IMR-90 (cell line): Measurements from ENCODE around the gene COL5A1. TPM values are rescaled to one million over a fixed set of nuclear protein-coding genes. Genes with fewer than 3 reads are reported as not detected.
A peak's percentile ranks its signal among the peaks of the same experiment; 100 is the strongest.

ENCODE experiments used
- ATAC-seq: fragments of 200-7000 bp; cut with Tn5 transposase; 2 replicates; pipeline ENCODE4 v1.9.1; 2020; ENCODE audit warnings: low read depth, mild to moderate bottlenecking, moderate library complexity
- BruUV-seq: library from RNA; stranded (reverse); fragments of 400-500 nt; replicated peaks from 2 replicates; lab custom pipeline; 2021; lab: Mats Ljungman, UMichigan
- CTCF ChIA-PET: fragments of 300-600 bp; formaldehyde crosslinking; extraction: SDS; loops from one replicate; lab custom pipeline; 2021; ENCODE audit warnings: antibody characterized with exemption; lab: Yijun Ruan, JAX
- POLR2A ChIA-PET: fragments of 300-600 bp; sonication (Branson Sonifier 250); formaldehyde crosslinking; loops from one replicate; lab custom pipeline; 2022; ENCODE audit warnings: antibody characterized with exemption; ENCODE audit not compliant: unreplicated experiment; lab: Charles Lee
- DNase-seq: peaks from one replicate; pipeline ENCODE4 v3.0.0; 2013
- H2AFZ ChIP-seq: replicated peaks from 2 replicates; pipeline ENCODE3; 2013; ENCODE audit warnings: low read length, mild to moderate bottlenecking; ENCODE audit not compliant: poor library complexity
- H2AK5ac ChIP-seq: 2 replicates; pipeline ENCODE4 v1.6.1; 2013; ENCODE audit warnings: low read depth, low read length, inconsistent platforms
- H2AK9ac ChIP-seq: replicated peaks from 2 replicates; pipeline ENCODE3; 2013; ENCODE audit warnings: mild to moderate bottlenecking, low read depth, low read length, moderate library complexity; ENCODE audit not compliant: poor library complexity
- H2BK120ac ChIP-seq: 2 replicates; pipeline ENCODE4 v1.6.1; 2013; ENCODE audit warnings: low read depth, low read length, inconsistent platforms
- H2BK15ac ChIP-seq: 3 replicates; pipeline ENCODE4 v1.6.1; 2013; ENCODE audit warnings: low read depth, low read length, inconsistent platforms
- H2BK20ac ChIP-seq: 2 replicates; pipeline ENCODE4 v1.6.1; 2013; ENCODE audit warnings: low read depth, mild to moderate bottlenecking, inconsistent platforms, low read length, moderate library complexity
- H2BK5ac ChIP-seq: 2 replicates; pipeline ENCODE4 v1.6.1; 2013; ENCODE audit warnings: mild to moderate bottlenecking, low read depth, low read length, inconsistent platforms; ENCODE audit not compliant: poor library complexity, severe bottlenecking
- H3K14ac ChIP-seq: replicated peaks from 2 replicates; pipeline ENCODE4 v1.6.1; 2013; ENCODE audit warnings: low read depth, low read length, inconsistent platforms
- H3K18ac ChIP-seq: 2 replicates; pipeline ENCODE4 v1.6.1; 2013; ENCODE audit warnings: low read depth, low read length, control low read depth
- H3K23ac ChIP-seq: 2 replicates; pipeline ENCODE4 v1.6.1; 2013; ENCODE audit warnings: low read depth, low read length, inconsistent platforms
- H3K27ac ChIP-seq: 2 replicates; pipeline ENCODE4 v1.5.1; 2013; ENCODE audit warnings: mild to moderate bottlenecking, control low read depth, low read length; ENCODE audit not compliant: insufficient read depth
- H3K27me3 ChIP-seq: 2 replicates; pipeline ENCODE4 v1.6.1; 2013; ENCODE audit warnings: low read length; ENCODE audit not compliant: control insufficient read depth, insufficient read depth
- H3K36me3 ChIP-seq: 2 replicates; pipeline ENCODE4 v1.6.1; 2013; ENCODE audit warnings: low read length, mixed read lengths; ENCODE audit not compliant: control insufficient read depth, insufficient read depth
- H3K4ac ChIP-seq: 2 replicates; pipeline ENCODE4 v1.6.1; 2013; ENCODE audit warnings: low read depth, low read length, inconsistent platforms
- H3K4me1 ChIP-seq: 2 replicates; pipeline ENCODE4 v1.6.1; 2013; ENCODE audit warnings: low read length, mixed read lengths; ENCODE audit not compliant: control insufficient read depth, insufficient read depth
- H3K4me2 ChIP-seq: 2 replicates; pipeline ENCODE4 v1.6.1; 2013; ENCODE audit warnings: low read depth, mild to moderate bottlenecking, control low read depth, low read length, moderate library complexity
- H3K4me3 ChIP-seq: 2 replicates; pipeline ENCODE4 v1.5.1; 2013; ENCODE audit warnings: low read depth, mild to moderate bottlenecking, control low read depth, low read length, moderate library complexity; ENCODE audit not compliant: insufficient read depth
- H3K56ac ChIP-seq: 2 replicates; pipeline ENCODE4 v1.6.1; 2013; ENCODE audit warnings: low read length, inconsistent platforms; ENCODE audit not compliant: insufficient read depth; ENCODE audit errors: extremely low read depth
- H3K79me1 ChIP-seq, 2 experiments: 2 replicates each; pipeline ENCODE4 v1.6.1; 2013; ENCODE audit warnings: low read length in 2 of 2, inconsistent platforms in 1 of 2, low read depth in 1 of 2
- H3K9ac ChIP-seq: 2 replicates; pipeline ENCODE4 v1.6.1; 2013; ENCODE audit warnings: low read depth, low read length, control low read depth
- H3K9me1 ChIP-seq: 2 replicates; pipeline ENCODE4 v1.6.1; 2013; ENCODE audit warnings: low read length, inconsistent platforms; ENCODE audit not compliant: insufficient read depth
- H3K9me3 ChIP-seq: 2 replicates; pipeline ENCODE4 v1.6.1; 2013; ENCODE audit warnings: low read length; ENCODE audit not compliant: control insufficient read depth, insufficient read depth
- H4K20me1 ChIP-seq: 2 replicates; pipeline ENCODE4 v1.6.1; 2013; ENCODE audit warnings: low read length, inconsistent platforms; ENCODE audit not compliant: insufficient read depth
- H4K5ac ChIP-seq: 2 replicates; pipeline ENCODE4 v1.6.1; 2013; ENCODE audit warnings: mild to moderate bottlenecking, low read depth, low read length, control low read depth
- H4K8ac ChIP-seq, 2 experiments: 2 replicates each; pipeline ENCODE4 v1.6.1; 2013; ENCODE audit warnings: low read depth in 2 of 2, low read length in 2 of 2, control low read depth in 1 of 2, inconsistent platforms in 1 of 2
- H4K91ac ChIP-seq: 2 replicates; pipeline ENCODE4 v1.6.1; 2013; ENCODE audit warnings: low read depth, low read length, inconsistent platforms; ENCODE audit not compliant: insufficient read depth
- CTCF ChIP-seq: conservative IDR thresholded peaks from 2 replicates; pipeline ENCODE4 v1.5.1; 2012; ENCODE audit warnings: mild to moderate bottlenecking, low read depth, low read length, improper control_type of control experiment
- ELK1 ChIP-seq: fragments of 150-350 bp; IDR thresholded peaks from 2 replicates; pipeline ENCODE4 v1.6.1; 2016; ENCODE audit warnings: low read depth, mild to moderate bottlenecking, low read length, moderate library complexity, borderline replicate concordance
- FOS ChIP-seq: fragments of 150-350 bp; IDR thresholded peaks from 2 replicates; pipeline ENCODE4 v1.6.1; 2016; ENCODE audit warnings: low read depth, low read length
- MAZ ChIP-seq: IDR thresholded peaks from 2 replicates; pipeline ENCODE4 v1.6.1; 2012; ENCODE audit warnings: low read depth, mild to moderate bottlenecking, low read length, improper control_type of control experiment, moderate library complexity, borderline replicate concordance
- WGBS, 2 experiments: methylation state at CpG; one replicate each; pipeline versions ENCODE4 v1.1.5 to v1.1.7; 2013; ENCODE audit warnings: missing lambda C conversion rate in 2 of 2; ENCODE audit not compliant: insufficient read length in 1 of 2; ENCODE audit errors: extremely low coverage in 2 of 2; 5-methylcytosine and 5-hydroxymethylcytosine counted together
- dilution Hi-C: fragments of 300-500 bp; cut with HindIII; formaldehyde crosslinking; loops from one replicate; pipeline ENCODE4 v1.14.3; 2018; ENCODE audit warnings: low sequenced_read_pairs; ENCODE audit not compliant: unreplicated experiment
- in situ Hi-C: fragments of 300-500 bp; cut with MboI; formaldehyde crosslinking; loops from 3 replicates; pipeline ENCODE4 v1.14.3; 2019; ENCODE audit warnings: low sequenced_read_pairs, inconsistent platforms, mixed read lengths
- intact Hi-C: fragments of 100-400 bp; cut with micrococcal nuclease; formaldehyde crosslinking; loops from 2 replicates; pipeline ENCODE4 v1.10.0; 2022
- polyA plus RNA-seq, 3 experiments: library from polyadenylated mRNA; depleted of rRNA; stranded (reverse); fragments of >200 nt; gene quantifications; 2 replicates each; pipeline ENCODE4 v1.2.3, GENCODE V29; 2012; ENCODE audit warnings: low replicate concordance in 1 of 3
- total RNA-seq: library from RNA; depleted of rRNA; stranded (reverse); fragments of >200 nt; gene quantifications from 2 replicates; pipeline ENCODE4 v1.2.3, GENCODE V29; 2012

The COL5A1 gene
- total and polyA plus RNA-seq, 2 of the 4 experiments (the other 2 are of a cell fraction): 19.2 to 173 TPM

GRCh38 chr9:134888603-134889190 is 247.1 kb downstream of the COL5A1 start:
- POLR2A ChIA-PET: no interaction called here
- in situ Hi-C loops: no loop called here

More at GRCh38 chr9:134888603-134889190, 247.1 kb downstream of the COL5A1 start:
- ATAC-seq (no peak), DNase-seq (no peak)
- no peak overlapping the region for H2BK5ac ChIP-seq
- H4K5ac ChIP-seq: no peak overlapping the region
- no peak overlapping the region for H3K56ac ChIP-seq
- H3K4me1 ChIP-seq: no peaks in the 10 kb centered on the region
- H3K4ac ChIP-seq: no peak overlapping the region
- no peak overlapping the region for H3K27ac ChIP-seq
- WGBS, 2 experiments: 50% methylated on average over 2 of the region's 14 CpGs; no CpG with 5 or more reads in 1 of the 2 experiments
- H4K8ac ChIP-seq: no peak overlapping the region
- no peak overlapping the region for H2AK9ac ChIP-seq
- H3K9ac ChIP-seq: no peak overlapping the region
- CTCF ChIA-PET: interaction anchor here (1.1 to 1.4 kb wide), 2 partner anchors 11 to 14 kb away, joined by 3 to 5 read pairs; no protein-coding TSS in a partner anchor
- H2AFZ ChIP-seq: peak overlapping the region; percentile 7
- no peak overlapping the region for H3K4me2 ChIP-seq
- no peak overlapping the region for H2AK5ac ChIP-seq
- H3K9me1 ChIP-seq: no peaks in the 10 kb centered on the region
- no peak overlapping the region for H3K14ac ChIP-seq
- dilution Hi-C loops (no loop called here), intact Hi-C loops (no loop called here)
- no peak overlapping the region for H3K23ac ChIP-seq
- no peaks in the 10 kb centered on the region for H3K36me3 ChIP-seq
- TF ChIP-seq MAZ: no peak
- TF ChIP-seq ELK1: no peak
- TF ChIP-seq CTCF: no peak
- TF ChIP-seq FOS: no peak
- no peak overlapping the region for H2BK20ac ChIP-seq
- H3K9me3 ChIP-seq: no peaks in the 10 kb centered on the region
- H3K18ac ChIP-seq: no peak overlapping the region
- H3K4me3 ChIP-seq: no peak overlapping the region
- no peak overlapping the region for H2BK120ac ChIP-seq
- no peak overlapping the region for H2BK15ac ChIP-seq
- no peaks in the 10 kb centered on the region for H3K79me1 ChIP-seq
- no peak overlapping the region for H4K91ac ChIP-seq
- H4K20me1 ChIP-seq: no peaks in the 10 kb centered on the region
- peaks cover 41% of the 10 kb centered on the region for H3K27me3 ChIP-seq
- BruUV-seq: no TSS peak
